ENCODE data around the gene CCDC33.
"Not testable (repeated sequence)": the region's sequence is repeated elsewhere in the genome, so short reads cannot be mapped to it uniquely, and the experiment has no call there.

The CCDC33 gene

DNA sequence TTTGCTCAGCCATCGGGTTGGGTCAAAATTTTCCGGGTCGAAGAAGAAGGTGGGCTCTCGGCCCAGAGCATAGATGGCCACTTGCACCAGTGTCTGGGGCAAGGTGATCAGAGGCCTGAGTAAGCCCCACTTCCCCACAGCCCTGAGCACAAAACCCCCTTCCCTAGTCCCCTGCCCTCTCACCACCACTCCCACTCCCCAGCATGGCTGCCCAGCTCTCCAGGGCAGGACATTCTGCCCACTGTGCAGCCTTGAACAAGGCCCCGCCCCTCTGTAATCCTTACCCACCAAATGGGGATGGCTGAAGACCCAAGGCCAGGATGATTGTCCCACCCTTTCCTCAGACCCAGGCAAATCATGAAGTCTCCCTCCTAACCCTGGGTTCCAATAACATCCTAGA lies 102.5 kb downstream of the CCDC33 start:
- no peak for DNase-seq

DNA sequence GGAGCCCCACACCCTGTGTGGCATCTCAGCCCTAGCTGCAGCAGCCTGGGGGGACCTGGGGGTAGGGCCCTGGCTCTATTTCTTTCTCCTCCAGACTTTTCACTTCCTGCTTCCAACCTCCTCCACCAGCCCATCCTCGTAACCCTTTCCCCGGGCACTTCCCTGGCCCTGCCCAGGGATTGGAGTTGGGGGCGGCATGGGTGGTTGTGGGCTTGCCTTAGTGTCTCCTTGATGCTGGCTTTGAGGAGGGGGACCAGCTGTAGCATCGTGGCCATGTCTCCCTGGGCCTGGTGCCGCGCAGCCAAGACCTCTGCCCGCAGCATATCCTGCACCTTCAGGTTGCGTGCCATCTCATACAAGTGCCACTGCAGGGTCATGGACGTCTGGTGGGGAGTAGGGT lies 103.2 kb downstream of the CCDC33 start:
- DNase-seq, result no peak

DNA sequence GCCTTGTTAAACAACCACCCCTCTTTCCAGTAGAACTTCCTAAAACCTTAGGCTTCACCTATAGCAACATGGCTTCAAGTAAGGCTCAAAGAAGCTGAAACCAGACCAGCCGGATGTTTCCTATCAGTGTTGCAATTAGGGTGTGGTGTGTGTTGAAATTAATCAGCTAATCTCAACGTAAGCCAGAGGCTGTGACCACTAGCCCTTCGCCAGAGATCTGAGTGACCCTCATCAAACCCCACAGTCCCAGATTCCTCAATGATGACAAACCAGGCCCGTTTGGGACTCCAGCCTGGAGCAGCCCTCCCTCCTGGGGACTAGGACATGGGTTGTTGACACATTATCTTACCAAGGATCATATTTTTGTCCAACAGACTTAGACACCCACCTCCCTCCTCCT lies 104.0 kb downstream of the CCDC33 start:
- DNase-seq, result peak; percentile 12

DNA sequence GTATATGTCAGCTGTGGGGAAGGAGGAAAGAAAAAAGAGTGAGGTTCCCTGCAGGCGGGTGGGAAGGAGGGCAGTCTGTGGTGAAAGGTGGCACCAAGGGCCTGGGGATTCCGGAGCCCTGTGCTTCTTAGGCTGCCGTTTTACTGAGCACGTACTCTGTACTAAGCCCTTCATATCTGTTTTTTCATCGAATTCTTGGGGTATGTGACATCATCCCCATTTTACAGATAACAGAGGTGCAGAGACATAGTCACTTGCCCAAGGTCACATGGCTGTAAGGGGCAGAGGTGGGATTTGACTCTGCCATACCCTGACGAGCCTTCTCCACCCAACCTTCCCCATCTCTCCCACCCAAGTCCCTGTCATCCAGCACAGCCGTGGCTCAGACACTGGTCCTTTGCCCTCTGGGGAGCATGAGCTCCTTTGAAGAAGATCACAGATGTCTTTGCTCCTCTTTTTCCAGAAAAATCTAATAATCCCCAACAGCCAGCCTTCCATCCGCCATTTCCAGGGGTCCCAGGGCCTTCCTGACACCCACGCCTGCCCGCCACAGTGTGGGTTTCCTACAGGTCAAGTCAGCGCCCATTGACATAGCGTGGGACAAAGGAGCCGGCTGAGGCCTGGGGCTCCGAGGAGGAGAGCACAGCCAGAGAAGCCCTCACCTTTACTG lies 107.1 kb downstream of the CCDC33 start:
- DNase-seq, result no peak

DNA sequence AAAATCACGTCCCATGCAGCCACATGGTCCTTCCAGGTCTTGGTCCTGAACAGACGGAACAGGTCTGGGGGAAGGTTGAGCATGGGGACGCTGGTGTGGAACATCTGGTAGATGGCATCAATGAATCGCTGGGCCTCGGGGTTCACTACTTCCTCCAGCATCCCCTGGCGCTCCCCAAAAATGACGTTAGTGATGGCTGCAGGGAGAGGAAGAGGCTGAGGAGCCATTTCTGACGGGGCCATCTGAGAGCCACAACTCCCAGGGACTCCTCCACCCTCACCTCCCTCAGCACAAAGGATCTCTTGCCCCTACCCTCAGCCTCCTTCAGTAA lies 107.6 kb downstream of the CCDC33 start:
- no peak for DNase-seq

DNA sequence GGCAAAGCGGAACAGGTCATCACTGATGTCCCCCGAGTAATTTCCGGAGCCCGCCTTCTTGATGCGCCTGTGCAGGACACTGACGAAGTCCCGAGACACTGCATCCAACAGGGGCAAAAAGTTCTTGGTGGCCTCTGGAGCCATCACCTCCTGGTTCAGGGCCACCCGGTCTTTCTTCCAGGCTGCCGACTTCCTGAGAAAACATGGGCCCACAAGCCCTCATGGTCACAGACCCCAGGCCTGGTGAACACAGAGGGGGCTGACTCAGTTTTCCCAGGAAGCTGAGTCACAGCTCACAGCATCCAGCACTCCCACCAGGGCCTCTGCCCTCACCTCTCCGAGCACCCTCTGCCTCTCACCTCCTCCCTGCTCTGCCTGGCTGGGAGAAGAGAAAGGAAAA lies 108.9 kb downstream of the CCDC33 start:
- DNase-seq, result peak; percentile 44

DNA sequence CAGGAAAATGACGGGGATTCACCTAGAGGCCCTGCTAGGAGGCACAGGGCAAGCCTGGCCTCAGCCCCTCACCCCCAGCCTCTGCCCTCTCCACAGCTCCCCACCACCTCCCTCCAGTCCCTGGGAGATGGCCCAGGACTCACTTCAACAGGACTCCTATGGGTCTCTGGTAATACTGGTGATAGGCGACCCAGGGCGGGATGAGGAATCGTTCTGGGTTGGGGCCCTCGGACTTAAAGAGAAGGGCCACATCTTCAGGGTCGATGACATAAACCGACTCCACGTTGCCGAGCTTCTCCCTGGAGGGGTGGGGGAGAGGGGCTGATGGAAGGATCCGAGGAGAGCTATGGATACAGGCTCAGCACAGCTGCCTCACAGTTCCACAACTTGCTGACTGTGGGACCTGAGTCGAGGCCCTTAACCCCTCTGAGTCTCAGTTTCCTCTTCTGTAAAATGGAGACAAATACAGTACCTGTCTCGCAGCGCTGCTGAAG lies 111.7 kb downstream of the CCDC33 start:
- no peak for DNase-seq

DNA sequence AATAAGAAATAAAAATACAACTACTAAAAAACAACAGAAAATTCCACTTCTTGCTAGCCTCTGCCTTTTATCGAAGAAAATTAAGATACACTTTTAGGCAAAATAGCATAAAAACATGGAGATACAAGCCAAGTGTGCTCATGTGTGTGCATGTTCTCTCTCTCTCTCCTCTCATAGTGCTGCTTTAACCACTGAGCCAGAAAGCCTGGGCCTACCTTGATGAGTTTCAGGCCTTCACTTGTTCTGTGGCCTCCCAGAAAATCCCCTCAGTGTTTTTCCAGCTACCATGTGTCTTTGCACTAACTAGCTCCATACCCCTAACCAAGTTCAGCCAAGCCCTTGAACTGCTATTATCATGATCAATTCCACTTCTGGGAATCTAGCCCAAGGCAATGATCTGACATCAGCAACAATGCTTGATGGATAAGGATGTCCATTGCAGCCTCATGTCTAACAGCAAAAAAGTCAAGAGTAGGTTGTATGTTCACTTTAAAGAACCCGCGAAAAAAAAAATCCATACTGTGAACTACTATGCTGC lies 113.2 kb downstream of the CCDC33 start:
- no peak for DNase-seq

DNA sequence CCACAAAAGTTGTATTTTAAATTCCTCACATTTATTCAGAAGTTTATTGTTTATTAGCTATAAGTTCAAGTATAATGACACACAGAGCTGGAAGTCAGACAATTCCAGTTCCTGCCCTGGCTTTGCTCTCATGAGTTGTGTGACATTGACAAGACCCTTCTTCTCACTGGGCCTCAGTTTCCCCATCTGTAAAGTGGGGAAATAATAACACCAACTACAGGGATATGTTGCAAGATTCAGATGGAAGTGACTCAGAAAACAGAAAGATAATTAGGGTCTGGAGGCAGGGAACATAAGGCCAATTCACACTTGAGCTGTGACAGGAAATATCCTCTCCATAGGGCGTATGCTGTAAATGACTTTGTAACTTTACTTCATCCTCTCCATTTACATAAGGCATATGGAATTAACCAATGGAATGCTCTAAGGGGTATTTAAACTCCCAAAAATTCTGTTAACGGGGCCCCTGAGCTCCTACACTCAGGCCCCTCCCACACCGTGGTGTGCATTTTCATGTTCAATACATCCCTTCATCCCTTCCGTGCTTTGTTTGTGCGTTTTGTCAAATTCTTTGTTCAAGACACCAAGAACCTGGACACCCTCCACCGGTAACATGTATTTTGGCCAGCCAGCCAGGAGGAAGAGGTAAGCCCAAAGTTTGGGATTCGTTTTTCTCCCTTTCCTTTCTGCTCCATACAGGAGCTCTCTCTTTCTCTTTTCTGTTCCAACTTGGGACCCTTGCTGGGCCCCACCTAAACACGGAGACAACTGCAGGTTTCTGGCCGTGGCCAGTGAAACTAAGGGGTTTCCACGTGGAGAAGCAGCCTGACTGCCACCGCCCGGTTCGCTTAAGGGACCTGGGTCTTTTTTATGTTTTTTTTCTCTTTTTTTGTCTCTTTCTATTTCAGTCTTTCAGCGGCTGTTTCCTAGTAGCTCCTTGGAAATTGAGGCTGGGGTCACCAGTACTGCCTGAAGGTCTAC lies 114.5 kb downstream of the CCDC33 start:
- DNase-seq, result no peak

DNA sequence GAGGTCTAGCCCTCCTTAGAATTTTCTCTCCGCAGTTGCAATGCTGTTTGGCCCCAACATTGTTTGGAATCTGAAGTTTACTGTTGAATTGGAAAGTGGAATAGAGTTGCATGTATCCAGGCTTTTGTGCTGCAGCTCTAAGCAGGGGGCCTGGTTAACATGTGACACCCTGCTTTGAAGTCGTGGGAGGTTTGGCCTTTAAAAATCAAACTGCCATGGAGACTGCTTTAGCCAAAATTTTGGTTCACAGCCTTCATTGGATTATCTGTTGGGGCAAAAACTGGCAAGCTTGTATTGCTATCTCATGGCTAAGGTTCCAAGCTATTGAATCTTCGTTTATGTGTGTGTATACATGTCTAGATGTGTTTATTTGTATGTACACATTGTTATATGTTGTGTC lies 115.5 kb downstream of the CCDC33 start:
- no peak for DNase-seq

DNA sequence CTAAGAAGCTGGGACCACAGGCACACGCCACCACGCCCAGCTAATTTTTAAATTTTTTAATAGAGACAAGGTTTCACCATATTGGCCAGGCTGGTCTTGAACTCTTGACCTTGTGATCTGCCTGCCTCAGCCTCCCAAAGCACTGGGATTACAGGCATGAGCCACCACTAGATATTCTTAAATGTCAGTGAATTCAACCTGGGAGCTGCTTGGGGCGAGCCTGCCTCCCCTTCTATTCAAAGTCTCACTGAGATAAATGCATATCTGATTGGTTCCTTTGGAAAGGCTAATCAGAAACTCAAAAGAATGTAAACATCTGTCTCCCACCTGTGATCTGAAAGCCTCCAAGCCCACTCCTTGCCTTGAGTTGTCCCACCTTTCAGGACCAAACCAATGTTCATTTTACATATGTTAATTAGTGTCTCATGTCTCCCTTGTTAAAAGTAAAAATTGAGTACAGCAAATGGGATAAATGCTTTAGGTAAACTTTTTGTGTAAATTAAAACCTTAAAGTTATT lies 116.3 kb downstream of the CCDC33 start:
- no peak for DNase-seq

DNA sequence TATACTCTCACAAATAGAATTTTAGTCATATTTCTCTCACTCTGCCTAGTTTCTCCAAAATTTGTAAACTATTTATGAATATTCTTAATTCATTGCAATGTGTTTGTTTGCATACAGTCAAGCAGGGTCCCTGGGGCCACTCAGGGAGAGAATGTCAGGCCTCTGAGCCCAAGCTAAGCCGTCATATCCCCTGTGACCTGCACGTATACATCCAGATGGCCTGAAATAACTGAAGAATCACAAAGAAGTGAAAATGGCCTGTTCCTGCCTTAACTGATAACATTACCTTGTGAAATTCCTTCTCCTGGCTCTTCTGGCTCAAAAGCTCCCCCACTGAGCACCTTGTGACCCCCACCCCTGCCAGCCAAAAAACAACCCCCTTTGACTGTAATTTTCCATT lies 117.9 kb downstream of the CCDC33 start:
- not testable (repeated sequence) for DNase-seq

DNA sequence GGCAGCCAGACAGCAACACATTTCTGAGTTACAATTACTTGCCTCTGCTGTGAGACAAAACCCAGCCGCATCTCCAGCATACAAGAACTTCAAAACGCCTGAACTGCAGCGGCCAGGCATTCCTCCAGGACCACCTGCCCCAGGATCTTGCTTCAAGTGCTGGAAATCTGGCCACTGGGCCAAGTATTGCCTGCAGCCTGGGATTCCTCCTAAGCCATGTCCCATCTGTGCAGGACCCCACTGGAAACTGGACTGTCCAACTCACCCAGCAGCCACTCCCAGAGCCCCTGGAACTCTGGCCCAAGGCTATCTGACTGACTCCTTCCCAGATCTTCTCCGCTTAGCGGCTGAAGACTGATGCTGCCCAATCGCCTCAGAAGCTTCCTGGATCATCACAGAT lies 119.9 kb downstream of the CCDC33 start:
- not testable (repeated sequence) for DNase-seq

DNA sequence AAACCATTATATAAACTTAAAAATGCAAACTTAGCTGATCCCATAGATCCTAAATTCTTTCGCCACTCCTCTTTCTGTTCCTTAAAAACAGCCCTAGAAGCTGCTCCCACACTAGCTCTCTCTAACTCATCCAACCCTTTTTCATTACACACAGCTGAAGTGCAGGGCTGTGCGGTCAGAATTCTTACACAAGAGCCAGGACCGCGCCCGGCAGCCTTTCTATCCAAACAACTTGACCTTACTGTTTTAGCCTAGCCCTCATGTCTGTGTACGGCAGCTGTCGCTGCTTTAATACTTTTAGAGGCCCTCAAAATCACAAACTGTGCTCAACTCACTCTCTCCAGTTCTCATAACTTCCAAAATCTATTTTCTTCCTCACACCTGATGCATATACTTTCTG lies 121.4 kb downstream of the CCDC33 start:
- not testable (repeated sequence) for DNase-seq

DNA sequence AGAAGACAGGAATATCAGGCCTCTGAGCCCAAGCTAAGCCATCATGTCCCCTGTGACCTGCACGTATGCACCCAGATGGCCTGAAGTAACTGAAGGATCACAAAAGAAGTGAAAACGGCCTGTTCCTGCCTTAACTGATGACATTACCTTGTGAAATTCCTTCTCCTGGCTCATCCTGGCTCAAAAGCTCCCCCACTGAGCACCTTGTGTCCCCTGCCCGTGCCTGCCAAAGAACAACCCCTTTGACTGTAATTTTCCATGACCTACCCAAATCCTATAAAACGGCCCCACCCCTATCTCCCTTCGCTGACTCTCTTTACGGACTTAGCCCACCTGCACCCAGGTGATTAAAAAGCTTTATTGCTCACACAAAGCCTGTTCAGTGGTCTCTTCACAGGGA lies 123.2 kb downstream of the CCDC33 start:
- DNase-seq, result not testable (repeated sequence)

DNA sequence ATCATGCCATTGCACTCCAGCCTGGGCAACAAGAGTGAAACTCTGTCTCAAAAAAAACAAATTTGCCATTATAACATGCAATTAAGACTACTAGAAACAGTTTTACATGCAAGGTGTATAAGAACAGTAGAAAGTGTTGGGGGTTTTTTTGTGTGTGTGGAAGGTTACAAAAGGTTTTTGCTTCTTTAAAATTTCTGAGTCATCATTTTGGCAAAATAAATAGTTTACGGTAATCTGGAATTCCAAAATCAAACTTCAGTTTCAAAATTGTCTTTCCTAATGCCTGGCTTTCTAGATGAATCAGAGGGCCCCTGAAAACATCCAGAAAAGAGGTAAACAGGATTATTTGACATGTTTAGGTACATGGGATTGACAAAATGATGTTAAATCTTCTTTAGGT lies 124.7 kb downstream of the CCDC33 start:
- not testable (repeated sequence) for DNase-seq

DNA sequence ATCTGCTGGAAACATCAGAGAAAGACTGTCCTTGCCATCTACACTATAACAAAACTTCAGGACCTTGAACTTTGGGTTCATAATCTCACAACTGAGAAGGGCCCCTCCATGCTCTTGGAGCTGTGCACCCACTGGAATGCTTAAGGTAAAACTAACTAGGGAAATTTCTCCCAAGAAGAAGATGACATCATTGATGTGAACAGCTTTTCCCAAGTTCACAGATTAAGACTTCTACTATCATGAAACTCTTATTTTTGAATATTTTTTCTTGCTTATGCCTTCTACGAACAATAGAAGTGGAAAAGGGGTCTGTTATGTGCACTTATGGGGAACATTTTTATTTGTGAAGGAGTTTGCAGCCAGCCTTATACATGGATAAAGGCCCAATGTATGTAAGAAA lies 126.4 kb downstream of the CCDC33 start:
- DNase-seq, result no peak

DNA sequence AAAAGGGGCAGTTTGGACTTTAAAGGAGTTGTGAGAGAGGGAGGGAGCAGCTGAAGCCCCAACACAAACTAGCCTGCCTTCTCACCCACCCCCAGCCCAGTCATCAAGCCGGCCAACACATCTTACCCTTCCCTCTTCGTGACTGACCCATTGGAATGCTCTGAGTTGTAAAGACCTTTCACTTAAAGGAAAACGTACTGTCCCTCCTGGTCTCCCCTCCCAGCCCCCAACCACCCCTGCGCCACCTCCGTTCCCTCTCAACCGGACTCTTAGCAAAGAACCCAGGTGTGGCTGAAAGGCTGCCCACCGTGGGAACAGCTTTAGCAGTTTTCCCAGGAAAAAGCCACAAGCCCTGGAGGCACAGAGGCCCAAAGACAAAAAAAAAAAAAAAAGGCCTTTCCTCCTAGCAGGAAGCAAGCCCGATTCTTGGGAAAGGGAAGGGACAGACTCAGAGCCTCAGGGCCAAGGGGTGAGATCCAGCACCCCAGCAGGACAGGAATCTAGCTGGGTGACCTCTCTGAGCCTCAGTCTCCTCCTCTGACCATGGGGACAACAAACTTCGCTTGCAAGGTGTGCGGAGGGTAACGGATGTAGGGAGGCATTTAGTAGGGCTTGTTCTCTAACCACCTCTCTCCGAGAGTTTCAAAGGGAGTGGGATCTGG lies 128.9 kb downstream of the CCDC33 start:
- no peak for DNase-seq

DNA sequence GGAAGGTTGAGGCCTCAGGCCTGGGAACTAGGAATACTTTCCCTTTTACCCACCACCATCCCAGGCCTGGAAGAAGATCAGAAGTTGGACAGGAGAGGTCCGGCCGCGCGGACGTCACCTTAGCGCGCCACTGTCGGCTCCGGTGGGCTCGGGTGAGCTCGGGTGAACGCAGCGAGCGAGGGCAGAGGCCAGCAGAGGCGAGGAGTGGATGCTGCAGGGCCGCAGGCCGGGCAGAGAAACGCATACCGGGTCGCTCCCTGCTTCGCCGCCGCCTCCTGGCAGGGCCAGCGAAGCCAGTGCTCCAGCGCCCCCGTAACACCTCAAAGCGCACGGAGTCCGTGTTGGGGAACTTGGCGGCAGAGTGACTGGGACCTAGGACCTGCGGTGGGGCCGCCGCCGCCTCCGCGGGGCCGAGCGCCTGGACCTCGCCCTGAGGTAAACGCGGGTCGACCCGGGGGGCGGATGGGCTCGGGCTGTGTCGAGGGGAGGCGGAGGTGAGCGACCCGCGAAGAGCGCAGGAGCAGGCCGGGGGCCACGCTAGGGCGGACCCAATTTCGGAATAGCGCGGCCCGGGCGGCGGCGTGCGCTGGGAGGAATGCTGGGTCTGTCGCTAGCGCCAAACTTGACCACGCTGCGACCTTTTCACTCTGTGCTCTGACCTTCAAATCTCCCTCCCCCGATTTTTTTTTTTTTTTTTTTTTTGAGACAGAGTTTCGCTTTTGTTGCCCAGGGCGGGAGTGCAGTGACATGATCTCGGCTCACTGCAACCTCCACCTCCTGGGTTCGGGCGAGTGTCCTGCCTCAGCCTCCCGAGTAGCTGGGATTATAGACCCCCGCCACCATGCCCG lies 129.7 kb downstream of the CCDC33 start:
- DNase-seq, result peak; percentile 52

DNA sequence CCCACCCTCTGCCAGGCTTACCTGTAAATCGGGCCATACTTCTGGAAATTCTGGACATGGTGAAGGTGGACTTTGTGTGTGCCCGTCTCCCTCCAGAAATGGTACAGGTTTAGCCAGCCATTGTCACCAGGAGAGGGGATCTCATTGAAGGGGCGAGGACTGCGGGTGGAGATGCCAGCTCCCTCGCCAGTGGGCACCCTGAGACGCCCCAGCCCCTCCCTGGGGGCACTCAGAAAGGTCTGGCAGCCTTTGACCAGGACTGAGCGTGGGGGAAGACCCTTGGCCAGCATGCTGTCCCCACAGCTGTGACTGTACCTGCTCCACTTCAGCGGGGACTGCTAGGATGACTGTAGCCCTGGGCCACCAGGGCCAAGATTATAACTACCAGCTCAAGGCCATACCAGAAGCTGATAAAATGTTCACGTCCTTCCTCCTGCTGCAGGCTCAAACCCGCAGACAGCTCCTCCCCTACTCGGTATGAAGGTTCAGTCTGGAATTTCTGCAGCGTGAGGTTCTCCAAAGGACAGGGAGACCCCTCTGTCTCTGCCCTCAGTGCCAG lies 131.2 kb downstream of the CCDC33 start, which contains the start of gene CYP11A1:
Gene CYP11A1, minus strand, starts transcription at position 351 of the 559 bp plus-strand sequence. Its CDS starts 61 bp downstream, at position 290.
- no peak for DNase-seq

DNA sequence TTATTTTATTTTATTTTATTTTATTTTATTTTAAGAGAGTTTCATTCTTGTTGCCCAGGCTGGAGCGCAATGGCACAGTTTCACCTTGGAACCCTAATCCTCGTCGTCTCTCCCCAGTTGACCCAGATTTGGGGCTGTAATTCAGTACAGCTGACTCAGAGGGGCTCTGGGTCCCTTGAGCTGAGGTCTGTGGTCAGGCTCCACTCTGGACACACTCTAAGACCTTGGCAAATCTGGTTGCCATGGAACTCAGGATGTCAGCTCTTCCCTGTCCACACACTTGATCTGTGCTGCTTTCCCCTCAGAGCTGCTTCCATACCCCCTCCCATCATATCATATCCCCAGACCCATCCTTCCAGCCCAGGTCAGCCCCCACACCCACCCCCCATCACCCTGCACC lies 132.0 kb downstream of the CCDC33 start:
- no peak for DNase-seq
